Vagina (tissue), 2 donors: ENCODE data around the gene PLCL1.

Experiments used
- POLR2A ChIP-seq, 2 donors: fragments of 450-650 bp; IDR thresholded peaks; one replicate each; pipeline ENCODE4 v1.6.1; 2017; ENCODE audit warnings: antibody characterized with exemption in 2 of 2, mild to moderate bottlenecking in 2 of 2, moderate library complexity in 2 of 2
- POLR2AphosphoS5 ChIP-seq, 2 donors: sonication (generic); formaldehyde crosslinking; IDR thresholded peaks; one replicate each; pipeline ENCODE4 v1.9.0; 2017; ENCODE audit warnings: antibody characterized with exemption in 2 of 2, mild to moderate bottlenecking in 2 of 2, low read depth in 1 of 2; ENCODE audit not compliant: insufficient read depth in 1 of 2
- TF ChIP-seq, protein P1 (sequence below), 3 experiments: fragments of 450-650 bp in 2 of 3; fragments of 200-600 bp in 1 of 3; sonication (generic) in 1 of 3; IDR thresholded peaks; one replicate each; pipeline ENCODE4 v1.5.1; 2017 to 2019; ENCODE audit warnings: antibody characterized with exemption in 3 of 3, mild to moderate bottlenecking in 2 of 3, moderate library complexity in 2 of 3

DNA sequence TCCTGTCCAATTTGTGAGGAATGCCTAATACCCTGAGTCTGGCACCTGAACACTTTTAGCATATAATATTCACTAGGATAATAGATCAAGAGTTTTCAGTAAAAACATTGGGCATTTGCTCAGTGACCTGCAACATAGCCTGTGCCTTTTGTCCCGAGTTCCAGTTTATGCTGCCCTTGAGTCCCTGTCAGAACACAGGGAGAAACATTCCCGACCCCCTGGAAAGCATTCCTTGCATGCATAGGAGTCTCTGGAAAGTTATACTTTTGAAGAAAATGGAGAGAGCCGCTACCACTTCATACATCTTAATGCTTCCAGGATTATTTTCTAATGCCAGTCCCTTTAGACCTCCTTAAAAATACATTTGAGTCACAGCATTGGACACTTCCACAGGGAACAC, 107.3 kb downstream of the PLCL1 start:
- TF ChIP-seq POLR2A (IDR thresholded peaks at IDR 0.05), result no peak
- TF ChIP-seq, protein P1, sequence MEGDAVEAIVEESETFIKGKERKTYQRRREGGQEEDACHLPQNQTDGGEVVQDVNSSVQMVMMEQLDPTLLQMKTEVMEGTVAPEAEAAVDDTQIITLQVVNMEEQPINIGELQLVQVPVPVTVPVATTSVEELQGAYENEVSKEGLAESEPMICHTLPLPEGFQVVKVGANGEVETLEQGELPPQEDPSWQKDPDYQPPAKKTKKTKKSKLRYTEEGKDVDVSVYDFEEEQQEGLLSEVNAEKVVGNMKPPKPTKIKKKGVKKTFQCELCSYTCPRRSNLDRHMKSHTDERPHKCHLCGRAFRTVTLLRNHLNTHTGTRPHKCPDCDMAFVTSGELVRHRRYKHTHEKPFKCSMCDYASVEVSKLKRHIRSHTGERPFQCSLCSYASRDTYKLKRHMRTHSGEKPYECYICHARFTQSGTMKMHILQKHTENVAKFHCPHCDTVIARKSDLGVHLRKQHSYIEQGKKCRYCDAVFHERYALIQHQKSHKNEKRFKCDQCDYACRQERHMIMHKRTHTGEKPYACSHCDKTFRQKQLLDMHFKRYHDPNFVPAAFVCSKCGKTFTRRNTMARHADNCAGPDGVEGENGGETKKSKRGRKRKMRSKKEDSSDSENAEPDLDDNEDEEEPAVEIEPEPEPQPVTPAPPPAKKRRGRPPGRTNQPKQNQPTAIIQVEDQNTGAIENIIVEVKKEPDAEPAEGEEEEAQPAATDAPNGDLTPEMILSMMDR (IDR thresholded peaks at IDR 0.05), result no peak
- TF ChIP-seq POLR2AphosphoS5 (IDR thresholded peaks at IDR 0.05; ENCODE audit: insufficient read depth in 1 of 2, low read depth in 1 of 2), result no peak
